H1 (cell line): ENCODE results near the gene MTFR1L. TPM values are rescaled to one million over a fixed set of nuclear protein-coding genes. Genes with fewer than 3 reads are reported as not detected.

Source experiments
- CTCF ChIA-PET: fragments of 300-600 bp; sonication (Branson Sonifier 250); formaldehyde crosslinking; loops from one replicate; lab custom pipeline; 2021; ENCODE audit not compliant: partially characterized antibody; lab: Charles Lee
- POLR2A ChIA-PET: fragments of 300-600 bp; sonication (Branson Sonifier 250); formaldehyde crosslinking; loops from one replicate; lab custom pipeline; 2021; ENCODE audit warnings: inconsistent platforms; ENCODE audit not compliant: partially characterized antibody; lab: Charles Lee
- DNase-seq, 2 experiments: peaks; one replicate each; pipeline versions ENCODE4 v3.0.0 to v3.0.0-alpha.2; 2010 to 2022; ENCODE audit warnings: low spot score in 2 of 2, low read depth in 1 of 2, mixed read lengths in 1 of 2
- FAIRE-seq: peaks from 2 replicates; lab custom pipeline; 2011; peaks lifted over from hg19 to GRCh38; lab: Jason Lieb, UNC
- H2AFZ ChIP-seq: 2 replicates; pipeline ENCODE4 v1.8.1; 2012; ENCODE audit warnings: low read length, inconsistent platforms
- H2AK5ac ChIP-seq: 2 replicates; pipeline ENCODE4 v1.6.1; 2013; ENCODE audit warnings: low read depth, low read length
- H2BK120ac ChIP-seq: replicated peaks from 2 replicates; pipeline ENCODE3; 2013; ENCODE audit warnings: low read depth, low read length, inconsistent platforms
- H2BK12ac ChIP-seq: 2 replicates; pipeline ENCODE4 v1.6.1; 2013; ENCODE audit warnings: low read depth, low read length
- H2BK15ac ChIP-seq: 2 replicates; pipeline ENCODE4 v1.6.1; 2013; ENCODE audit warnings: low read length
- H2BK20ac ChIP-seq: 2 replicates; pipeline ENCODE4 v1.6.1; 2013; ENCODE audit warnings: low read length
- H2BK5ac ChIP-seq: 2 replicates; pipeline ENCODE4 v1.6.1; 2013; ENCODE audit warnings: low read depth, low read length
- H3K14ac ChIP-seq: 2 replicates; pipeline ENCODE4 v1.6.1; 2013; ENCODE audit warnings: inconsistent platforms; ENCODE audit not compliant: insufficient read length
- H3K18ac ChIP-seq: 2 replicates; pipeline ENCODE4 v1.6.1; 2013; ENCODE audit warnings: low read length; ENCODE audit errors: extremely low read depth
- H3K23ac ChIP-seq: 2 replicates; pipeline ENCODE4 v1.6.1; 2013; ENCODE audit warnings: inconsistent platforms; ENCODE audit not compliant: insufficient read length
- H3K23me2 ChIP-seq: 2 replicates; pipeline ENCODE4 v1.6.1; 2013; ENCODE audit warnings: low read depth, low read length
- H3K27ac ChIP-seq: 2 replicates; pipeline ENCODE4 v1.6.1; 2011; ENCODE audit warnings: low read depth, low read length, inconsistent platforms
- H3K27me3 ChIP-seq, 4 experiments: replicated peaks in 1 of 4; 1 replicate in 1 of 4; 2 replicates in 3 of 4; pipeline versions ENCODE4 v1.6.1 to v1.8.1; 2011 to 2013; ENCODE audit warnings: low read length in 3 of 4, mild to moderate bottlenecking in 3 of 4, inconsistent platforms in 2 of 4, mixed read lengths in 2 of 4, moderate library complexity in 1 of 4; ENCODE audit not compliant: control insufficient read depth in 3 of 4, insufficient read depth in 3 of 4; ENCODE audit errors: extremely low read depth in 1 of 4
- H3K36me3 ChIP-seq, 4 experiments: 2 replicates each; pipeline versions ENCODE4 v1.6.1 to v1.8.1; 2011 to 2013; ENCODE audit warnings: mild to moderate bottlenecking in 4 of 4, low read length in 3 of 4, moderate library complexity in 2 of 4, control low read depth in 1 of 4, inconsistent platforms in 1 of 4; ENCODE audit not compliant: insufficient read depth in 4 of 4, control insufficient read depth in 2 of 4
- H3K4ac ChIP-seq: replicated peaks from 2 replicates; pipeline ENCODE3; 2013; ENCODE audit warnings: low read length, low read depth, mixed read lengths, inconsistent platforms; ENCODE audit not compliant: insufficient read length
- H3K4me1 ChIP-seq, 4 experiments: replicated peaks in 1 of 4; 1 replicate in 1 of 4; 2 replicates in 3 of 4; pipeline versions ENCODE4 v1.6.1 to v1.8.1; 2011 to 2013; ENCODE audit warnings: low read length in 3 of 4, inconsistent platforms in 2 of 4, mixed read lengths in 1 of 4; ENCODE audit not compliant: insufficient read depth in 4 of 4, control insufficient read depth in 3 of 4
- H3K4me2 ChIP-seq, 2 experiments: 2 replicates each; pipeline versions ENCODE4 v1.6.1 to v1.8.1; 2011 to 2013; ENCODE audit warnings: low read depth in 2 of 2, low read length in 2 of 2, control low read depth in 1 of 2, inconsistent platforms in 1 of 2, mild to moderate bottlenecking in 1 of 2; ENCODE audit not compliant: insufficient read depth in 1 of 2
- H3K4me3 ChIP-seq, 4 experiments: fragments of 200-600, 300-600 bp in 1 of 4; sonication (generic), shearing (Covaris generic), sonication (Bioruptor Twin) in 1 of 4; 2 replicates each; pipeline versions ENCODE4 v1.5.1 to v1.8.1; 2011 to 2016; ENCODE audit warnings: low read length in 4 of 4, low read depth in 3 of 4, control low read depth in 2 of 4, inconsistent platforms in 2 of 4, mild to moderate bottlenecking in 2 of 4, mixed read lengths in 1 of 4, moderate library complexity in 1 of 4; ENCODE audit not compliant: insufficient read depth in 2 of 4; ENCODE audit errors: extremely low read depth in 1 of 4
- H3K56ac ChIP-seq: replicated peaks from 2 replicates; pipeline ENCODE3; 2013; ENCODE audit warnings: low read depth, mild to moderate bottlenecking, mixed read lengths, low read length, inconsistent platforms; ENCODE audit not compliant: insufficient read length
- H3K79me1 ChIP-seq: 2 replicates; pipeline ENCODE4 v1.6.1; 2013; ENCODE audit warnings: low read depth, low read length, control low read depth
- H3K79me2 ChIP-seq, 2 experiments: 2 replicates each; pipeline versions ENCODE4 v1.6.1 to v1.8.1; 2012 to 2013; ENCODE audit warnings: low read length in 2 of 2, mild to moderate bottlenecking in 2 of 2, inconsistent platforms in 1 of 2; ENCODE audit not compliant: insufficient read depth in 2 of 2, control insufficient read depth in 1 of 2
- H3K9ac ChIP-seq, 4 experiments: replicated peaks in 1 of 4; 1 replicate in 1 of 4; 2 replicates in 3 of 4; pipeline versions ENCODE4 v1.6.1 to v1.8.1; 2011 to 2013; ENCODE audit warnings: low read depth in 3 of 4, low read length in 3 of 4, control low read depth in 2 of 4, mild to moderate bottlenecking in 2 of 4, moderate library complexity in 2 of 4, inconsistent platforms in 1 of 4; ENCODE audit errors: extremely low read depth in 1 of 4
- H3K9me3 ChIP-seq, 2 experiments: 2 replicates each; pipeline versions ENCODE4 v1.6.1 to v1.8.1; 2012 to 2013; ENCODE audit warnings: mild to moderate bottlenecking in 2 of 2, moderate library complexity in 2 of 2, control low read depth in 1 of 2, inconsistent platforms in 1 of 2, low read depth in 1 of 2, low read length in 1 of 2, mixed read lengths in 1 of 2; ENCODE audit not compliant: insufficient read depth in 2 of 2
- H4K20me1 ChIP-seq, 2 experiments: replicated peaks in 1 of 2; 2 replicates each; pipeline versions ENCODE3 to v1.8.1; 2011 to 2013; ENCODE audit warnings: inconsistent platforms in 2 of 2, low read length in 2 of 2, mild to moderate bottlenecking in 1 of 2; ENCODE audit not compliant: insufficient read depth in 2 of 2, control insufficient read depth in 1 of 2
- H4K5ac ChIP-seq: 2 replicates; pipeline ENCODE4 v1.6.1; 2013; ENCODE audit warnings: low read length, low read depth, mixed read lengths, inconsistent platforms; ENCODE audit not compliant: insufficient read length
- H4K8ac ChIP-seq: 2 replicates; pipeline ENCODE4 v1.8.0; 2013; ENCODE audit warnings: mild to moderate bottlenecking, moderate library complexity, low read length, inconsistent platforms; ENCODE audit not compliant: insufficient read depth; ENCODE audit errors: extremely low read depth
- H4K91ac ChIP-seq: replicated peaks from 2 replicates; pipeline ENCODE3; 2013; ENCODE audit warnings: low read length, mixed read lengths, inconsistent platforms; ENCODE audit not compliant: insufficient read length
- BACH1 ChIP-seq: IDR thresholded peaks from 2 replicates; pipeline ENCODE4 v1.6.1; 2012; ENCODE audit warnings: low read length, improper control_type of control experiment
- CREB1 ChIP-seq: IDR thresholded peaks from 2 replicates; pipeline ENCODE4 v1.6.1; 2012; ENCODE audit warnings: inconsistent platforms
- HDAC2 ChIP-seq, 2 experiments: fragments of 300-600 bp in 1 of 2; sonication (generic) in 1 of 2; IDR thresholded peaks; 2 replicates each; pipeline ENCODE4 v1.6.1; 2011 to 2012; ENCODE audit warnings: low read depth in 2 of 2, low read length in 2 of 2, mild to moderate bottlenecking in 2 of 2, moderate library complexity in 2 of 2, borderline replicate concordance in 1 of 2, inconsistent platforms in 1 of 2
- MAFK ChIP-seq: IDR thresholded peaks from 2 replicates; pipeline ENCODE4 v1.6.1; 2012; ENCODE audit warnings: low read depth, mild to moderate bottlenecking, improper control_type of control experiment, low read length
- POU5F1 ChIP-seq: IDR thresholded peaks from 2 replicates; pipeline ENCODE4 v1.6.1; 2011; ENCODE audit warnings: low read depth, mild to moderate bottlenecking, low read length, moderate library complexity
- WGBS, 2 experiments: shearing (Covaris generic) in 1 of 2; methylation state at CpG; one replicate each; pipeline versions ENCODE4 v1.1.6 to v1.1.7; 2013 to 2015; ENCODE audit warnings: low lambda C conversion rate in 2 of 2, mixed read lengths in 2 of 2, inconsistent platforms in 1 of 2, low coverage in 1 of 2, missing lambda C conversion rate in 1 of 2; ENCODE audit not compliant: insufficient replicate concordance in 2 of 2, insufficient coverage in 1 of 2, insufficient read length in 1 of 2; ENCODE audit errors: extremely low coverage in 1 of 2, missing lambda C conversion rate in 1 of 2; 5-methylcytosine and 5-hydroxymethylcytosine counted together
- polyA plus RNA-seq, 7 experiments: library from polyadenylated mRNA; depleted of rRNA in 3 of 7; stranded (reverse) in 5 of 7; unstranded in 2 of 7; fragments of >200 nt in 5 of 7; fragments of 200-250 nt in 2 of 7; gene quantifications; 1 replicate in 5 of 7; 2 replicates in 1 of 7; 4 replicates in 1 of 7; pipeline versions ENCODE4 v1.2.1 to v1.2.3, GENCODE V29; 2011 to 2013; ENCODE audit warnings: missing spikeins in 2 of 7, mixed read lengths in 2 of 7
- total RNA-seq: library from RNA; stranded (reverse); fragmentation: NEBNext Ultra II Directional; extraction: Animal tissue kit (Norgen Biotek cat#: 25700); gene quantifications from 2 replicates; pipeline ENCODE4 v1.2.1, GENCODE V29; 2021
- TF ChIP-seq, protein P1 (sequence below), 3 experiments: IDR thresholded peaks; 1 replicate in 2 of 3; 2 replicates in 1 of 3; pipeline versions ENCODE4 v1.5.1 to v1.6.1; 2011; ENCODE audit warnings: low read length in 3 of 3, mild to moderate bottlenecking in 3 of 3, inconsistent platforms in 2 of 3, low read depth in 1 of 3, moderate library complexity in 1 of 3; ENCODE audit not compliant: insufficient read depth in 1 of 3; ENCODE audit errors: control extremely low read depth in 1 of 3
- TF ChIP-seq, protein P2 (sequence below): IDR thresholded peaks from 2 replicates; pipeline ENCODE4 v1.6.1; 2011; ENCODE audit warnings: low read depth, mild to moderate bottlenecking, low read length; ENCODE audit not compliant: insufficient read depth

MTFR1L gene
- total and polyA plus RNA-seq, 2 of the 8 experiments (the other 6 are each of a cell fraction or from before 2014, with no cell fraction given) = 20.8 to 23.1 TPM

DNA sequence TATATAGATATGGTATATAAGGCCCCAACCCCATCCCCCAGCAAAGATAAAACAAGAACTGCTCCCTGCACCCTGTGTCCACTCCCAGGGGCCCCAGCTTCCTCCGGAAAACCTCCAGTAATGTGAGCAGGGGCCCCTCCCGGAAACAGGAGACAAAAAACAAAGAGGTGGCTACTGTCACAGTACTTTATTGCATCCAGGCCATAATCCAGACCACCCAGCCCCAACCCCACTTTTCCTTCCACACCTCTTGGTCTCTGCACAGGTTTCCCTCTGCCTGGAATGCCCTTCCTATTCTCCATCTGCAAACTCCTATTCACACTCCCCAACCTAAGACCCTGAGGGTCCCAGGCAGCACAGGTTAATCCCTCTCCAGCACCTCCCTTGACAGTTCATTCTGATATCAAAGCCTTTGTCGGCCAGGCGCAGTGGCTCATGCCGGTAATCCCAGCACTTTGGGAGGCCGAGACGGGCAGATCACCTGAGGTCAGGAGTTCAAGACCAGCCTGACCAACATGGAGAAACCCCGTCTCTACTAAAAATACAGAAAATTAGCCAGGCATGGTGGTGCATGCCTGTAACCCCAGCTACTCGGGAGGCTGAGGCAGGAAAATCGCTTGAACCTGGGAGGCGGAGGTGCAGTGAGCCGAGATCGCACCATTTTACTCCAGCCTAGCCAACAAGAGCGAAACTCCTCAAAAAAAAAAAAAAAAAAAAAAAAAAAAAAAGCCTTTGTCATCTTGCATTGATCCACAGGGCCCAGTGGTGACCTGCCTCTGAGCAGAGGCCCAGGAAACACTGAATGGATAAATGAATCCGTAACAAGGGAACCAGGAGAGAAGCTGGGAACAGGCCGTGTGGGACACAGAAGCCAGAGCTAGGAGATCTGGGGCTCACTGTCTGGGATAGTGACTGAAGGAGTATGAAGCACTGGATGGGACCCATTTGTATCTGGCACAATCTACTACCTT is 41.8 kb downstream of the MTFR1L start:
- Histone ChIP-seq H3K23ac (no peak overlapping the region), H2BK12ac (no peak overlapping the region), H3K9me3 (no peaks in the 10 kb centered on the region), H3K23me2 (peaks cover 14% of the 10 kb centered on the region), H4K5ac (no peak overlapping the region), H4K8ac (no peak overlapping the region), H3K79me1 (no peaks in the 10 kb centered on the region; the same call in 1 of the 2 replicates), H3K4me2 (no peak overlapping the region), H3K4me3 (no peak overlapping the region), H2AK5ac (no peak overlapping the region), H2BK120ac (no peak overlapping the region), H4K20me1 (peaks cover 0 to 1% of the 10 kb centered on the region in 2 experiments), H3K79me2 (peaks cover 6 to 19% of the 10 kb centered on the region in 2 experiments; a peak in 3 of 4 replicates), H2BK5ac (no peak overlapping the region), H3K36me3 (peaks cover 0 to 8% (median 1%) of the 10 kb centered on the region in 4 experiments; a peak in 3 of 8 replicates), H3K27me3 (no peaks in the 10 kb centered on the region), H3K56ac (no peak overlapping the region), H3K9ac (no peak overlapping the region; a peak in 2 of 7 replicates), H3K18ac (no peak overlapping the region), H4K91ac (no peak overlapping the region), H2BK15ac (no peak overlapping the region), H2BK20ac (no peak overlapping the region), H3K4ac (no peak overlapping the region), H3K14ac (no peak overlapping the region), H3K4me1 (no peaks in the 10 kb centered on the region; a peak in 2 of 7 replicates), H3K27ac (no peak overlapping the region), H2AFZ (no peak overlapping the region)
- 89% methylated on average over 13 of the region's 16 CpGs; no CpG with 5 or more reads in 1 of the 2 experiments for WGBS, 2 experiments
- DNase-seq (no peak), FAIRE-seq (no peak)
- ChIA-PET CTCF (interaction anchor here (1.0 to 2.6 kb wide), 4 partner anchors 30 to 52 kb away, joined by 3 to 13 read pairs (median 3); partner anchors contain the start of gene MTFR1L), POLR2A (interaction anchor here (1.0 to 2.0 kb wide), 6 partner anchors 9 to 41 kb away, joined by 3 to 8 read pairs (median 3); partner anchors contain the start of gene MTFR1L)
- TF ChIP-seq HDAC2 (IDR thresholded peaks at IDR 0.05; ENCODE audit: borderline replicate concordance in 1 of 2, low read depth in 2 of 2, low read length in 2 of 2) = no peak
- TF ChIP-seq, protein P1, sequence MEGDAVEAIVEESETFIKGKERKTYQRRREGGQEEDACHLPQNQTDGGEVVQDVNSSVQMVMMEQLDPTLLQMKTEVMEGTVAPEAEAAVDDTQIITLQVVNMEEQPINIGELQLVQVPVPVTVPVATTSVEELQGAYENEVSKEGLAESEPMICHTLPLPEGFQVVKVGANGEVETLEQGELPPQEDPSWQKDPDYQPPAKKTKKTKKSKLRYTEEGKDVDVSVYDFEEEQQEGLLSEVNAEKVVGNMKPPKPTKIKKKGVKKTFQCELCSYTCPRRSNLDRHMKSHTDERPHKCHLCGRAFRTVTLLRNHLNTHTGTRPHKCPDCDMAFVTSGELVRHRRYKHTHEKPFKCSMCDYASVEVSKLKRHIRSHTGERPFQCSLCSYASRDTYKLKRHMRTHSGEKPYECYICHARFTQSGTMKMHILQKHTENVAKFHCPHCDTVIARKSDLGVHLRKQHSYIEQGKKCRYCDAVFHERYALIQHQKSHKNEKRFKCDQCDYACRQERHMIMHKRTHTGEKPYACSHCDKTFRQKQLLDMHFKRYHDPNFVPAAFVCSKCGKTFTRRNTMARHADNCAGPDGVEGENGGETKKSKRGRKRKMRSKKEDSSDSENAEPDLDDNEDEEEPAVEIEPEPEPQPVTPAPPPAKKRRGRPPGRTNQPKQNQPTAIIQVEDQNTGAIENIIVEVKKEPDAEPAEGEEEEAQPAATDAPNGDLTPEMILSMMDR (IDR thresholded peaks at IDR 0.05; ENCODE audit: control extremely low read depth in 1 of 3, insufficient read depth in 1 of 3, low read depth in 1 of 3, low read length in 3 of 3) = no peak
- TF ChIP-seq, protein P2, sequence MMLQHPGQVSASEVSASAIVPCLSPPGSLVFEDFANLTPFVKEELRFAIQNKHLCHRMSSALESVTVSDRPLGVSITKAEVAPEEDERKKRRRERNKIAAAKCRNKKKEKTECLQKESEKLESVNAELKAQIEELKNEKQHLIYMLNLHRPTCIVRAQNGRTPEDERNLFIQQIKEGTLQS = no peak
- no peak for TF ChIP-seq BACH1
- no peak for TF ChIP-seq MAFK
- no peak for TF ChIP-seq CREB1
- TF ChIP-seq POU5F1 = no peak
